A549 (cell line): ENCODE measurements around the gene STAT2.

Experiments used
- MAFK ChIP-seq: fragments of 450-650 bp; IDR thresholded peaks from 2 replicates; pipeline ENCODE4 v1.6.1; 2014; ENCODE audit not compliant: partially characterized antibody
- MAX ChIP-seq: IDR thresholded peaks from 2 replicates; pipeline ENCODE4 v1.6.1; 2012
- SREBF2 ChIP-seq: fragments of 450-650 bp; IDR thresholded peaks from 2 replicates; pipeline ENCODE4 v1.6.1; 2014; ENCODE audit warnings: mild to moderate bottlenecking, moderate library complexity
- TF ChIP-seq, protein P1 (sequence below): fragments of >200 bp; sonication (Bioruptor Twin); formaldehyde crosslinking; IDR thresholded peaks from 3 replicates; pipeline ENCODE4 v1.5.1; 2016

- no peak for TF ChIP-seq SREBF2
- TF ChIP-seq MAX: no peak
- TF ChIP-seq, protein P1, sequence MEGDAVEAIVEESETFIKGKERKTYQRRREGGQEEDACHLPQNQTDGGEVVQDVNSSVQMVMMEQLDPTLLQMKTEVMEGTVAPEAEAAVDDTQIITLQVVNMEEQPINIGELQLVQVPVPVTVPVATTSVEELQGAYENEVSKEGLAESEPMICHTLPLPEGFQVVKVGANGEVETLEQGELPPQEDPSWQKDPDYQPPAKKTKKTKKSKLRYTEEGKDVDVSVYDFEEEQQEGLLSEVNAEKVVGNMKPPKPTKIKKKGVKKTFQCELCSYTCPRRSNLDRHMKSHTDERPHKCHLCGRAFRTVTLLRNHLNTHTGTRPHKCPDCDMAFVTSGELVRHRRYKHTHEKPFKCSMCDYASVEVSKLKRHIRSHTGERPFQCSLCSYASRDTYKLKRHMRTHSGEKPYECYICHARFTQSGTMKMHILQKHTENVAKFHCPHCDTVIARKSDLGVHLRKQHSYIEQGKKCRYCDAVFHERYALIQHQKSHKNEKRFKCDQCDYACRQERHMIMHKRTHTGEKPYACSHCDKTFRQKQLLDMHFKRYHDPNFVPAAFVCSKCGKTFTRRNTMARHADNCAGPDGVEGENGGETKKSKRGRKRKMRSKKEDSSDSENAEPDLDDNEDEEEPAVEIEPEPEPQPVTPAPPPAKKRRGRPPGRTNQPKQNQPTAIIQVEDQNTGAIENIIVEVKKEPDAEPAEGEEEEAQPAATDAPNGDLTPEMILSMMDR: no peak
- no peak for TF ChIP-seq MAFK
Observed at GRCh38 chr12:56377310-56377988, 17.5 kb upstream of the STAT2 start.
